H1 (cell line): ENCODE measurements around the gene PHEX. TPM values are rescaled to one million over a fixed set of nuclear protein-coding genes. Genes with fewer than 3 reads are reported as not detected.

Source experiments
- CTCF ChIA-PET: fragments of 300-600 bp; sonication (Branson Sonifier 250); formaldehyde crosslinking; loops from one replicate; lab custom pipeline; 2021; ENCODE audit not compliant: partially characterized antibody; lab: Charles Lee
- POLR2A ChIA-PET: fragments of 300-600 bp; sonication (Branson Sonifier 250); formaldehyde crosslinking; loops from one replicate; lab custom pipeline; 2021; ENCODE audit warnings: inconsistent platforms; ENCODE audit not compliant: partially characterized antibody; lab: Charles Lee
- DNase-seq, 2 experiments: peaks; one replicate each; pipeline versions ENCODE4 v3.0.0 to v3.0.0-alpha.2; 2010 to 2022; ENCODE audit warnings: low spot score in 2 of 2, low read depth in 1 of 2, mixed read lengths in 1 of 2
- FAIRE-seq: peaks from 2 replicates; lab custom pipeline; 2011; peaks lifted over from hg19 to GRCh38; lab: Jason Lieb, UNC
- H2AFZ ChIP-seq: 2 replicates; pipeline ENCODE4 v1.8.1; 2012; ENCODE audit warnings: low read length, inconsistent platforms
- H2AK5ac ChIP-seq: 2 replicates; pipeline ENCODE4 v1.6.1; 2013; ENCODE audit warnings: low read depth, low read length
- H2BK120ac ChIP-seq: replicated peaks from 2 replicates; pipeline ENCODE3; 2013; ENCODE audit warnings: low read depth, low read length, inconsistent platforms
- H2BK12ac ChIP-seq: 2 replicates; pipeline ENCODE4 v1.6.1; 2013; ENCODE audit warnings: low read depth, low read length
- H2BK15ac ChIP-seq: 2 replicates; pipeline ENCODE4 v1.6.1; 2013; ENCODE audit warnings: low read length
- H2BK20ac ChIP-seq: 2 replicates; pipeline ENCODE4 v1.6.1; 2013; ENCODE audit warnings: low read length
- H2BK5ac ChIP-seq: 2 replicates; pipeline ENCODE4 v1.6.1; 2013; ENCODE audit warnings: low read depth, low read length
- H3K14ac ChIP-seq: 2 replicates; pipeline ENCODE4 v1.6.1; 2013; ENCODE audit warnings: inconsistent platforms; ENCODE audit not compliant: insufficient read length
- H3K18ac ChIP-seq: 2 replicates; pipeline ENCODE4 v1.6.1; 2013; ENCODE audit warnings: low read length; ENCODE audit errors: extremely low read depth
- H3K23ac ChIP-seq: 2 replicates; pipeline ENCODE4 v1.6.1; 2013; ENCODE audit warnings: inconsistent platforms; ENCODE audit not compliant: insufficient read length
- H3K23me2 ChIP-seq: 2 replicates; pipeline ENCODE4 v1.6.1; 2013; ENCODE audit warnings: low read depth, low read length
- H3K27ac ChIP-seq: 2 replicates; pipeline ENCODE4 v1.6.1; 2011; ENCODE audit warnings: low read depth, low read length, inconsistent platforms
- H3K27me3 ChIP-seq, 4 experiments: replicated peaks in 1 of 4; 1 replicate in 1 of 4; 2 replicates in 3 of 4; pipeline versions ENCODE4 v1.6.1 to v1.8.1; 2011 to 2013; ENCODE audit warnings: low read length in 3 of 4, mild to moderate bottlenecking in 3 of 4, inconsistent platforms in 2 of 4, mixed read lengths in 2 of 4, moderate library complexity in 1 of 4; ENCODE audit not compliant: control insufficient read depth in 3 of 4, insufficient read depth in 3 of 4; ENCODE audit errors: extremely low read depth in 1 of 4
- H3K36me3 ChIP-seq, 4 experiments: 2 replicates each; pipeline versions ENCODE4 v1.6.1 to v1.8.1; 2011 to 2013; ENCODE audit warnings: mild to moderate bottlenecking in 4 of 4, low read length in 3 of 4, moderate library complexity in 2 of 4, control low read depth in 1 of 4, inconsistent platforms in 1 of 4; ENCODE audit not compliant: insufficient read depth in 4 of 4, control insufficient read depth in 2 of 4
- H3K4ac ChIP-seq: replicated peaks from 2 replicates; pipeline ENCODE3; 2013; ENCODE audit warnings: low read length, low read depth, mixed read lengths, inconsistent platforms; ENCODE audit not compliant: insufficient read length
- H3K4me1 ChIP-seq, 4 experiments: replicated peaks in 1 of 4; 1 replicate in 1 of 4; 2 replicates in 3 of 4; pipeline versions ENCODE4 v1.6.1 to v1.8.1; 2011 to 2013; ENCODE audit warnings: low read length in 3 of 4, inconsistent platforms in 2 of 4, mixed read lengths in 1 of 4; ENCODE audit not compliant: insufficient read depth in 4 of 4, control insufficient read depth in 3 of 4
- H3K4me2 ChIP-seq, 2 experiments: 2 replicates each; pipeline versions ENCODE4 v1.6.1 to v1.8.1; 2011 to 2013; ENCODE audit warnings: low read depth in 2 of 2, low read length in 2 of 2, control low read depth in 1 of 2, inconsistent platforms in 1 of 2, mild to moderate bottlenecking in 1 of 2; ENCODE audit not compliant: insufficient read depth in 1 of 2
- H3K4me3 ChIP-seq, 4 experiments: fragments of 200-600, 300-600 bp in 1 of 4; sonication (generic), shearing (Covaris generic), sonication (Bioruptor Twin) in 1 of 4; 2 replicates each; pipeline versions ENCODE4 v1.5.1 to v1.8.1; 2011 to 2016; ENCODE audit warnings: low read length in 4 of 4, low read depth in 3 of 4, control low read depth in 2 of 4, inconsistent platforms in 2 of 4, mild to moderate bottlenecking in 2 of 4, mixed read lengths in 1 of 4, moderate library complexity in 1 of 4; ENCODE audit not compliant: insufficient read depth in 2 of 4; ENCODE audit errors: extremely low read depth in 1 of 4
- H3K56ac ChIP-seq: replicated peaks from 2 replicates; pipeline ENCODE3; 2013; ENCODE audit warnings: low read depth, mild to moderate bottlenecking, mixed read lengths, low read length, inconsistent platforms; ENCODE audit not compliant: insufficient read length
- H3K79me1 ChIP-seq: 2 replicates; pipeline ENCODE4 v1.6.1; 2013; ENCODE audit warnings: low read depth, low read length, control low read depth
- H3K79me2 ChIP-seq, 2 experiments: 2 replicates each; pipeline versions ENCODE4 v1.6.1 to v1.8.1; 2012 to 2013; ENCODE audit warnings: low read length in 2 of 2, mild to moderate bottlenecking in 2 of 2, inconsistent platforms in 1 of 2; ENCODE audit not compliant: insufficient read depth in 2 of 2, control insufficient read depth in 1 of 2
- H3K9ac ChIP-seq, 4 experiments: replicated peaks in 1 of 4; 1 replicate in 1 of 4; 2 replicates in 3 of 4; pipeline versions ENCODE4 v1.6.1 to v1.8.1; 2011 to 2013; ENCODE audit warnings: low read depth in 3 of 4, low read length in 3 of 4, control low read depth in 2 of 4, mild to moderate bottlenecking in 2 of 4, moderate library complexity in 2 of 4, inconsistent platforms in 1 of 4; ENCODE audit errors: extremely low read depth in 1 of 4
- H3K9me3 ChIP-seq, 2 experiments: 2 replicates each; pipeline versions ENCODE4 v1.6.1 to v1.8.1; 2012 to 2013; ENCODE audit warnings: mild to moderate bottlenecking in 2 of 2, moderate library complexity in 2 of 2, control low read depth in 1 of 2, inconsistent platforms in 1 of 2, low read depth in 1 of 2, low read length in 1 of 2, mixed read lengths in 1 of 2; ENCODE audit not compliant: insufficient read depth in 2 of 2
- H4K20me1 ChIP-seq, 2 experiments: replicated peaks in 1 of 2; 2 replicates each; pipeline versions ENCODE3 to v1.8.1; 2011 to 2013; ENCODE audit warnings: inconsistent platforms in 2 of 2, low read length in 2 of 2, mild to moderate bottlenecking in 1 of 2; ENCODE audit not compliant: insufficient read depth in 2 of 2, control insufficient read depth in 1 of 2
- H4K5ac ChIP-seq: 2 replicates; pipeline ENCODE4 v1.6.1; 2013; ENCODE audit warnings: low read length, low read depth, mixed read lengths, inconsistent platforms; ENCODE audit not compliant: insufficient read length
- H4K8ac ChIP-seq: 2 replicates; pipeline ENCODE4 v1.8.0; 2013; ENCODE audit warnings: mild to moderate bottlenecking, moderate library complexity, low read length, inconsistent platforms; ENCODE audit not compliant: insufficient read depth; ENCODE audit errors: extremely low read depth
- H4K91ac ChIP-seq: replicated peaks from 2 replicates; pipeline ENCODE3; 2013; ENCODE audit warnings: low read length, mixed read lengths, inconsistent platforms; ENCODE audit not compliant: insufficient read length
- BACH1 ChIP-seq: IDR thresholded peaks from 2 replicates; pipeline ENCODE4 v1.6.1; 2012; ENCODE audit warnings: low read length, improper control_type of control experiment
- EGR1 ChIP-seq: IDR thresholded peaks from 2 replicates; pipeline ENCODE4 v1.6.1; 2011; ENCODE audit warnings: low read depth, low read length, borderline replicate concordance
- NANOG ChIP-seq: IDR thresholded peaks from 2 replicates; pipeline ENCODE4 v1.6.1; 2011; ENCODE audit warnings: low read length, low read depth, mild to moderate bottlenecking, inconsistent platforms; ENCODE audit not compliant: insufficient read depth, poor library complexity, severe bottlenecking
- POU5F1 ChIP-seq: IDR thresholded peaks from 2 replicates; pipeline ENCODE4 v1.6.1; 2011; ENCODE audit warnings: low read depth, mild to moderate bottlenecking, low read length, moderate library complexity
- TAF1 ChIP-seq: IDR thresholded peaks from 2 replicates; pipeline ENCODE4 v1.6.1; 2011; ENCODE audit warnings: mild to moderate bottlenecking, low read depth, low read length
- WGBS, 2 experiments: shearing (Covaris generic) in 1 of 2; methylation state at CpG; one replicate each; pipeline versions ENCODE4 v1.1.6 to v1.1.7; 2013 to 2015; ENCODE audit warnings: low lambda C conversion rate in 2 of 2, mixed read lengths in 2 of 2, inconsistent platforms in 1 of 2, low coverage in 1 of 2, missing lambda C conversion rate in 1 of 2; ENCODE audit not compliant: insufficient replicate concordance in 2 of 2, insufficient coverage in 1 of 2, insufficient read length in 1 of 2; ENCODE audit errors: extremely low coverage in 1 of 2, missing lambda C conversion rate in 1 of 2; 5-methylcytosine and 5-hydroxymethylcytosine counted together
- polyA plus RNA-seq, 7 experiments: library from polyadenylated mRNA; depleted of rRNA in 3 of 7; stranded (reverse) in 5 of 7; unstranded in 2 of 7; fragments of >200 nt in 5 of 7; fragments of 200-250 nt in 2 of 7; gene quantifications; 1 replicate in 5 of 7; 2 replicates in 1 of 7; 4 replicates in 1 of 7; pipeline versions ENCODE4 v1.2.1 to v1.2.3, GENCODE V29; 2011 to 2013; ENCODE audit warnings: missing spikeins in 2 of 7, mixed read lengths in 2 of 7
- total RNA-seq: library from RNA; stranded (reverse); fragmentation: NEBNext Ultra II Directional; extraction: Animal tissue kit (Norgen Biotek cat#: 25700); gene quantifications from 2 replicates; pipeline ENCODE4 v1.2.1, GENCODE V29; 2021
- TF ChIP-seq, protein P1 (sequence below): IDR thresholded peaks from 2 replicates; pipeline ENCODE4 v1.6.1; 2012; ENCODE audit warnings: inconsistent platforms
- TF ChIP-seq, protein P2 (sequence below): IDR thresholded peaks from 2 replicates; pipeline ENCODE4 v1.6.1; 2011; ENCODE audit warnings: low read depth, mild to moderate bottlenecking, low read length; ENCODE audit not compliant: insufficient read depth

The PHEX gene
- total and polyA plus RNA-seq, 2 of the 8 experiments (the other 6 are each of a cell fraction or from before 2014, with no cell fraction given) = 0.03 to 0.11 TPM

DNA sequence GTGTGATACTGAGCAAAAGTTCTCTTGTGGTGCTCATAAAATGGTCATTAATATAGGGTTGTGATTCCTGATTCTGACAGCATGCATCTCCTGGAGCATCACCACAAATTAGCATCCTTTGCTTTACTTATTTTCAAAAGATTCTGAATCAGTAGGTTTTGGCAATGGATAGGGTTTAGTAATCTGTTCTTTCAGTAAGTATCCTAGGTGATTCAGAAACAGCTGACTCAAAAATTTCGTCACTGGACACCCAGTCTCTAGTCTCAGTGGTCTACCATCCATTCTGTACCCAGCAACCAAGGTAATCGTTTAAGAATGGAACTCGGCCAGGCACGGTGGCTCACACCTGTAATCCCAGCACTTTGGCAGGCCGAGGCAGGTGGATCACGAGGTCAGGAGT lies 244.7 kb downstream of the PHEX start:
- no peak overlapping the region for H3K4ac ChIP-seq
- no peak overlapping the region for H3K18ac ChIP-seq
- no peak overlapping the region for H3K23ac ChIP-seq
- H4K5ac ChIP-seq = no peak overlapping the region
- no peaks in the 10 kb centered on the region for H3K9me3 ChIP-seq
- H3K56ac ChIP-seq = no peak overlapping the region
- TF ChIP-seq EGR1 (no peak), TAF1 (no peak), NANOG (no peak), POU5F1 (no peak), BACH1 (no peak)
- TF ChIP-seq, protein P1, sequence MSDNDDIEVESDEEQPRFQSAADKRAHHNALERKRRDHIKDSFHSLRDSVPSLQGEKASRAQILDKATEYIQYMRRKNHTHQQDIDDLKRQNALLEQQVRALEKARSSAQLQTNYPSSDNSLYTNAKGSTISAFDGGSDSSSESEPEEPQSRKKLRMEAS = no peak
- TF ChIP-seq, protein P2, sequence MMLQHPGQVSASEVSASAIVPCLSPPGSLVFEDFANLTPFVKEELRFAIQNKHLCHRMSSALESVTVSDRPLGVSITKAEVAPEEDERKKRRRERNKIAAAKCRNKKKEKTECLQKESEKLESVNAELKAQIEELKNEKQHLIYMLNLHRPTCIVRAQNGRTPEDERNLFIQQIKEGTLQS = no peak
- H3K27me3 ChIP-seq = no peaks in the 10 kb centered on the region
- CTCF ChIA-PET = interaction anchor here (1.1 kb wide), 1 partner anchor 292 kb away, joined by 3 read pairs; no protein-coding TSS in a partner anchor
- no peak overlapping the region for H3K27ac ChIP-seq
- DNase-seq (no peak), FAIRE-seq (no peak)
- WGBS, 2 experiments = 85% methylated on average over 6 of the region's 6 CpGs; no CpG with 5 or more reads in 1 of the 2 experiments
- POLR2A ChIA-PET = no interaction called here
- no peak overlapping the region for H2AK5ac ChIP-seq
- no peaks in the 10 kb centered on the region for H3K79me1 ChIP-seq
- no peak overlapping the region for H2BK120ac ChIP-seq
- H3K79me2 ChIP-seq = no peaks in the 10 kb centered on the region
- H2BK15ac ChIP-seq = no peak overlapping the region
- no peak overlapping the region for H3K4me3 ChIP-seq
- H2BK5ac ChIP-seq = no peak overlapping the region
- H3K36me3 ChIP-seq = no peaks in the 10 kb centered on the region
- H4K20me1 ChIP-seq = no peaks in the 10 kb centered on the region
- H4K91ac ChIP-seq = no peak overlapping the region
- no peaks in the 10 kb centered on the region for H3K23me2 ChIP-seq
- no peak overlapping the region for H3K4me2 ChIP-seq
- no peak overlapping the region for H3K9ac ChIP-seq
- H3K4me1 ChIP-seq = no peaks in the 10 kb centered on the region
- H2AFZ ChIP-seq = no peak overlapping the region
- no peak overlapping the region for H2BK12ac ChIP-seq
- no peak overlapping the region for H2BK20ac ChIP-seq
- H3K14ac ChIP-seq = no peak overlapping the region
- H4K8ac ChIP-seq = no peak overlapping the region
